Epithelial cell of esophagus (primary cell): ENCODE data around the gene DNAH17.

ENCODE experiments used
- DNase-seq: peaks from one replicate; pipeline ENCODE4 v3.0.0; 2010; ENCODE audit warnings: low read depth
- H3K4me3 ChIP-seq: 2 replicates; pipeline ENCODE4 v1.5.1; 2011; ENCODE audit warnings: mild to moderate bottlenecking, low read length, control low read depth
- TF ChIP-seq, protein P1 (sequence below): IDR thresholded peaks from 2 replicates; pipeline ENCODE4 v1.5.1; 2011; ENCODE audit warnings: low read depth, mild to moderate bottlenecking, low read length, control low read depth, inconsistent platforms; ENCODE audit not compliant: insufficient read depth; ENCODE audit errors: missing control alignments

DNAH17 gene

DNA sequence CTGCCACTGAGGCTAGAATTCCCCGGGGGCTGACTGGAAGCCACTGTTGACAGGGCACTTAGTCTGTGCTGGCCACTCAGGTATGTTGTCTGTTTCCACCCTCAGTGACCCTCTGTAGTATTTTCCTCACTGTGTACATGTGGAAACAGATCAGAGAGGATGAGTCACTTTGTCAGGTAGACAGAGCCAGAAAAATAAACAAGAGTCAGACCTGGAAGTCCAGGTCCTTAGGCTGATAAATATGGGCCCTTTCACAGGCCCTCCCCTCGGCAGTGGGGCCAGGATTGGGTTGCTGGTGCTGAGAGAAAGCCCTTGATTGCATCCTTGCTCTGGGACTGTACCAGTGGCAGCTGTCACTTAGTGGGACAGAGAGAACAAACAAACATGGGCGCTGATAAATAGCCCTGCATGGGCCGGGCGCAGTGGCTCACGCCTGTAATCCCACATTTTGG, 177.5 kb downstream of the DNAH17 start:
- TF ChIP-seq, protein P1, sequence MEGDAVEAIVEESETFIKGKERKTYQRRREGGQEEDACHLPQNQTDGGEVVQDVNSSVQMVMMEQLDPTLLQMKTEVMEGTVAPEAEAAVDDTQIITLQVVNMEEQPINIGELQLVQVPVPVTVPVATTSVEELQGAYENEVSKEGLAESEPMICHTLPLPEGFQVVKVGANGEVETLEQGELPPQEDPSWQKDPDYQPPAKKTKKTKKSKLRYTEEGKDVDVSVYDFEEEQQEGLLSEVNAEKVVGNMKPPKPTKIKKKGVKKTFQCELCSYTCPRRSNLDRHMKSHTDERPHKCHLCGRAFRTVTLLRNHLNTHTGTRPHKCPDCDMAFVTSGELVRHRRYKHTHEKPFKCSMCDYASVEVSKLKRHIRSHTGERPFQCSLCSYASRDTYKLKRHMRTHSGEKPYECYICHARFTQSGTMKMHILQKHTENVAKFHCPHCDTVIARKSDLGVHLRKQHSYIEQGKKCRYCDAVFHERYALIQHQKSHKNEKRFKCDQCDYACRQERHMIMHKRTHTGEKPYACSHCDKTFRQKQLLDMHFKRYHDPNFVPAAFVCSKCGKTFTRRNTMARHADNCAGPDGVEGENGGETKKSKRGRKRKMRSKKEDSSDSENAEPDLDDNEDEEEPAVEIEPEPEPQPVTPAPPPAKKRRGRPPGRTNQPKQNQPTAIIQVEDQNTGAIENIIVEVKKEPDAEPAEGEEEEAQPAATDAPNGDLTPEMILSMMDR: no peak
- DNase-seq: peak; percentile 92

DNA sequence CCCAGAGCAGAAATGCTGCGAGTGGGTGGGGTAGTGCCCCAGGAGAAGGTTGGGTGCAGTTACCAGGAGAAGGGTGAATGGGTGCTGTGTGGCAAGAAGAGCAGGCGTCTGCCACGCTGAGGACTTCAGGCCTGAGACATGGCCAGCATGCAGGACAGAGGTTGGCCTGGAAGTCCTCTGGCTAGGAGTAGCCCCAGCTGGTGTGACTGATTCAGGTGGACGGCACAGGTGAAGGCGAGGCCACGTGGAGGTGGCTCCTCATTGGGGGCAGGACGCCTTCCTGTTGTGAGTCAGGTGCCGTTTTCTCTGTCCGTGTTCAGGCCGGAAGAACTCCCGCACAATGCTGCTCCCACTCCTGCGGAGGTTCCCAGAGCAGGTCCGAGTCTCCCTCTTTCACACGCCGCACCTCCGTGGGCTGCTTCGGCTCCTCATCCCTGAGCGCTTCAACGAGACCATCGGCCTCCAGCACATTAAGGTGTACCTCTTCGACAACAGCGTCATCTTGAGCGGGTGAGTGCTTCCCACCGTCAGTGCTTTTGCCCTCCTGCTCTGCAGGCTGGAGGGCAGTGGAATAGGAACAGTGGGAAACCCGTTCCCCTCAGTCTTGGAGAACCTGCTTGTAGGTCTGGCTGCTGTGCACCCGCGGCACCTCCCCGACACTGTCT, 178.0 kb downstream of the DNAH17 start:
- no peak overlapping the region for H3K4me3 ChIP-seq
- TF ChIP-seq, protein P1: no peak
- DNase-seq: no peak

More for the DNA sequence above, 177.5 kb downstream of the DNAH17 start:
- no peak overlapping the region for H3K4me3 ChIP-seq

DNA sequence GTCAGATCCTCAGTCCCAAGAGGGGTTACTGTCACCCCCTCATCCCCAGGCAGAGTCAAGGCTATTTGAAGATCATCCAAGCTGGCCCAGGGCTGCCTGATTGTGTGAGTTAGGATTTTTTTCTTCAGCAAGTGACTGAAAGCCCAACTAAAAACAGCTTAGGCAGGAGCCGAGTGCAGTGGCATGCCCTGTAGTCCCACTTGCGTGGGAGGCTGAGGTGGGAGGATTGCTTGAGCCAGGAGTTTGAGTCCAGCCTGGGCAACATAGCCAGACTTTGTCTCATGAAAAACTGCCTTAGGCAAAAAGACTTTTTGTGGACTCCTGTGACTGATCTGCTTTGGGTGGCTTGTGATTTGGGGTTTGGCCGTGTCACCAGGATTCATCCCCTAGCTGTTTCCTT, 178.8 kb downstream of the DNAH17 start:
- TF ChIP-seq, protein P1: no peak

DNA sequence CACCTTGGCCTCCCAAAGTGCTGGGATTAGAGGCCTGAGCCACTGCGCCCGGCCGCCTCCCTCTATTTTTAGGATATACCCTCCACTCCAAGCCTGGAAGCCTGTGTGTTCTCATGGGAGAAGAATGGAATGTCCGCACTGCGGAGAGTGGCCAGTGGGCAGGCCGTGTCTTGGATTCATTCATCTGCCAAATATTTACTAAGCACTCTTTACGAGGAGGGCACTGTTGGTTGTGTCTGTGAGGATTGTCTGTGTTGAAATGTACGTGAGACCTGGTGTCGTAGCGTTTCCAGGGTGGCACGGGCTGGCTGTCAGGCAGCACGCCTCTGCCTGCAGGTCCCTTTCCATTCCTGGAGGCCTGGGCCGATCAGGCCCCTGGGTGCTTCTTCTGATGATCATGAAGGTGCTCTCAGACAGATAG, 179.5 kb downstream of the DNAH17 start:
- TF ChIP-seq, protein P1: no peak
- no peak for DNase-seq
- H3K4me3 ChIP-seq: no peak overlapping the region

More for the DNA sequence above, 178.8 kb downstream of the DNAH17 start:
- DNase-seq: no peak
- H3K4me3 ChIP-seq: no peak overlapping the region

DNA sequence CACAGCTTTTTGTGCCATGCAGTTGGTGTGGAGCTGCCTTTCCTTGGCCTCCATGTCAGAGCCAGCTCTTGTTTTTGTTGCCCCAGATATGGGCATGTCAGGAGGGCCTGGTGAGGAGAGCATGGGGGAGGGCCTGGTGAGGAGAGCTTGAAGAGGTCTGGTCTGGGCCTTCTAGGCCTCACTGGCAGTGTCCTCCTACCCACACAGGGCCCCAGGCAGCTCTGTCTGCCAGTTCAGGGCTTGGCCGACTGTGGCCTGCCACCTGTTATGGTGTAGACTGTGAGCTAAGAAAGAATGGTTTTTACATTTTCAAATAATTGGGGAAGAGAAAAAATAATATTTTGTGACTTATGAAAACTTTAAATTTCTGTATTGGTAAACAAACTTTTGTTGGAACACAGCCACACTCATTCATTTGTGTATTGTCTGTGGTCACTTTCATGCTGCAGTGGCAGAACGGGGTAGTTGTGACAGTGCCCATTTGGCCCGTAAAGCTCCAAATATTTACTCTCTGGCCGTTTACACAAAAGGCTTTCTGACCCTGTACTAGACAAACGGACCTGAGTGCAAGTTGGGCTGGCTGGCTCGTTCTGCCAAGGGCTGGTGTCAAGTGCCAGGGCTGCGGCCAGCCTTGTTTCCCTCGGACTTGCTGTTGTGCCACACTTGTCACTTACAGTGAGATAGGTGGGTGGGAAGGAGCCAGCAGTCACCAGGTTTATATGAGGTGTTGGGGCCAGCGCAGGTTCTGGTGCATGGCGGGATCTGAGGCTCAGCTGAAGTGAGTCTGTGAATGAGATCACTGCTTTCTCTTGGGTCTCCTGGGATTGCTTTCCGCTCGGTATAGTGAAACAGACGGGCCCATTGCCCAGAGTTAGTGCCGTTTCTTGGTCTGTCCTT, 180.5 kb downstream of the DNAH17 start:
- TF ChIP-seq, protein P1: no peak
- DNase-seq: no peak
- H3K4me3 ChIP-seq: no peak overlapping the region

DNA sequence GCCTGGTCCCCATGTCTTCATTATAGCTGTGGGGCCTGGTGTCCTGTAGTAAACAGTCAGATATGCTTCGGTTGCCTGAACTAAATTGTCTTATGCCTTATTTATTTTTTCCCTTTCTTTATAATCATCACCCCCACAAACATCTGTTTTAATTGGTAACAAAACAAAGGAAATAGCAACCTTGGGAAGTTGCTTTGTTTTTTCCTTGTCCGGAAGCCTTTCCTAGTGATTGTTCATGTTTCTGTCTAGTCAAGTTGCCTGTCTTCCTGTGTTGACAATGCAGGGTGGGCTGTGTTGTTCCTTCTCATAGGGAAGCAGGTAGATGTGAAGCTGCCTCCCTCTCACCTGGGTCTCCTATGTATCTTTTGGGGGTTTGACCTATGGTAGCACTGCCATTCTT, 182.0 kb downstream of the DNAH17 start:
- no peak for DNase-seq

More for the DNA sequence above, 182.0 kb downstream of the DNAH17 start:
- TF ChIP-seq, protein P1: no peak
- no peak overlapping the region for H3K4me3 ChIP-seq
